ENCODE data around the gene HSDL1.

The HSDL1 gene

GRCh38 chr16:84176192-84177053, 31.4 kb upstream of the HSDL1 start:
- DNase-seq (ENCODE audit: low read depth, low spot score): no peak

GRCh38 chr16:84175350-84176081, 30.5 kb upstream of the HSDL1 start:
- no peak for DNase-seq (ENCODE audit: low read depth, low spot score)

GRCh38 chr16:84174396-84174795, 29.4 kb upstream of the HSDL1 start:
- DNase-seq (ENCODE audit: low read depth, low spot score): no peak

- DNase-seq (ENCODE audit: low read depth, low spot score): no peak
These were observed 24.9 kb upstream of the HSDL1 start for GRCh38 chr16:84169765-84170310.

GRCh38 chr16:84166796-84167695, 22.1 kb upstream of the HSDL1 start:
- DNase-seq (ENCODE audit: low read depth, low spot score): no peak

- no peak for DNase-seq (ENCODE audit: low read depth, low spot score)
These were observed 20.8 kb upstream of the HSDL1 start for GRCh38 chr16:84165746-84166145.

DNA sequence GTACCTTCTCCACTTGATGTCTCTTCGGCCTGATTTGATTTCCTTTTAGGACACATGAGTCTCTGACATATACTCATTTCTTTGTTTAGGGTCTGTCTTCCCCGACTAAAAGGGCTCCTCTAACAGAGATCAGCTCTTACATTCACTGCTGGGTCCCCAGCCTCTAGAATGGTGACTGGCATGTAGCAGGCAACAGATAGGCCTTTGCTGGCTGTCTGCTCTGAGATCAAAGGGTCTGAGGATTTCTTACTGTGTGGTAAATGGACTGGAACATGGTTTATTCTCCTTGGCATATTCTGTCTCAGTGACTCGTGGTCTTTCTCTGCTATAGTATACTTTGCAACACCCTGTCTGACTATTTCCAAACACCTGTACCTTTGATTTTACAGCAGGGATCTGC, 16.8 kb upstream of the HSDL1 start:
- no peak for DNase-seq (ENCODE audit: low read depth, low spot score)

GRCh38 chr16:84161037-84161436, 16.1 kb upstream of the HSDL1 start:
- DNase-seq (ENCODE audit: low read depth, low spot score): no peak

- DNase-seq (ENCODE audit: low read depth, low spot score): no peak
These were observed 14.8 kb upstream of the HSDL1 start for GRCh38 chr16:84159800-84160199.

- DNase-seq (ENCODE audit: low read depth, low spot score): no peak
These were observed 14.0 kb upstream of the HSDL1 start for GRCh38 chr16:84159007-84159406.

DNA sequence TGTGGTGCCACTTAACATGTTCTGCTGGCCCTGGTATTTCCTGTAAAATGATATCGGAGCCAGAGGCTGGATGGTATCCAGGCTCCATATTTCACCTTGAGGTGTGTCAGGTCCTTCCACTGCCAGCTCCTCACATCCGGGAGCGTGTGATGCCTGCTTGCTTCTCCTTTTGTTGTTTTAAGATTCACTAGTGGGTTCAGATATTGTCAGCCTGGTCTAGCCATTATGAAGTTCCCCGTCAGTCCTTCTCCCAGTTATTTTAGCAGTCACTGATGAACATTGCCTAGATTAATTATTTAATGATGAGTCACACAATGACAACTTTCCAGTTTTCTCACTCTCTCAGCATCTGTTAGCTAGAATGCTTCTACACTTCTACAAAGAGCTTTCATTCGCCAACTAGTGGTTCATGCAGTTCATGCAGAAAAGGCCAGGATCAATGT, 11.4 kb upstream of the HSDL1 start:
- DNase-seq (ENCODE audit: low read depth, low spot score): no peak

DNA sequence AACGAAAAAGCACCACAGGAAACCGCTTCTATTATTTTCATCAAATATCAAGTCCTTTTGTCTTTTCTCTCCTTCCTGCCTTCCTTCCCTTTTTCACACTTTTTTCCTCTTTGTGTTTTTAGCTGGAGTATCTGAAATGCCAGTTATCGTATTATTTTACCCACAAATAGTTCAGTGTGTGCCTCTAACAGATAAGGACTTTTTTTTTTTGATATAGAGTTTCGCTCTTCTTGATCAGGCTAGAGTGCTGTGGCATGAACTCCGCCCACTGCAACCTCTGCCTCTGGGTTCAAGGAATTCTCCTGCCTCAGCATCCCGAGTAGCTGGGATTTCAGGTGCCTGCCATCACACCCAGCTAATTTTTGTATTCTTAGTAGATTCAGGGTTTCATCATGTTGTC, 10.8 kb upstream of the HSDL1 start:
- no peak for DNase-seq (ENCODE audit: low read depth, low spot score)

DNA sequence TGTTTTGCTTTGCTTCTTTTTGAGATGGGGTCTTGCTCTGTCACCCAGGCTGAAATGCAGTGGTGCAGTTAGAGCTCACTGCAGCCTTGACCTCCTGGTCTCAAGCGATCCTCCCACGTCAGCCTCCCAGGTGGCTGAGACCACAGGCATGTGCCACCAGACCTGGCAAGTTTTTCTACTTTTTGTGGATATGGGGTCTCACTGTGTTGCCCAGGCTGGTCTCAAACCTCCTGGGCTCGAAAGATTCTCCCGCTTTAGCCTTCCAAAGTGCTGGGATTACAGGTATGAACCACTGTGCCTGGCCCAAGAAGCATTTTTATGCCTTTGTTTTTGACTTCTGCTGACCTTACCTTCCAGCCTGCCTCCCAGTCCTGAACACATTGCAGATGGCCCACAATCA, 10.2 kb upstream of the HSDL1 start:
- DNase-seq (ENCODE audit: low read depth, low spot score): no peak

- DNase-seq (ENCODE audit: low read depth, low spot score): no peak
These were observed 8.8 kb upstream of the HSDL1 start for GRCh38 chr16:84153660-84154214.

GRCh38 chr16:84150926-84151325, 5.9 kb upstream of the HSDL1 start:
- DNase-seq (ENCODE audit: low read depth, low spot score): no peak

GRCh38 chr16:84144209-84144858, 643 bp downstream of the HSDL1 start:
- no peak for DNase-seq (ENCODE audit: low read depth, low spot score)

DNA sequence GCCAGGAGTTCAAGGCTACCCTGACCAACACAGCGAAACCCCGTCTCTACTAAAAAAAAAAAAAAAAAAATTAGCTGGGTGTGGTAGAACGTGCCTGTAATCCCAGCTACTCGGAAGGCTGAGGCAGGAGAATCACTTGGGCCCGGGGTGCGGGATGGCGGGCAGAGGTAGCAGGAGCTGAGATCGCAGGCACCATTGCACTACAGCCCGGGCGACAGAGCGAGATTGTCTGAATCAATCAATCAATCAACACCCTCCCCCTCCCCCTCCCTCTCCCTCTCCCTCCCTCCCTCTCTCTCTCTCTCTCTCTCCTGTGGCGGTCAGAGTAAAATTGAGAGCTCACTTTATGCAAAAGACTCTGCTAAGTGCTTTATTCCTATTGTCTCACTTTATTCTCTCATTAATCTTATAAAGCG, 1.2 kb downstream of the HSDL1 start:
- DNase-seq (ENCODE audit: low read depth, low spot score): no peak

GRCh38 chr16:84143081-84143480, 1.9 kb downstream of the HSDL1 start:
- no peak for DNase-seq (ENCODE audit: low read depth, low spot score)

DNA sequence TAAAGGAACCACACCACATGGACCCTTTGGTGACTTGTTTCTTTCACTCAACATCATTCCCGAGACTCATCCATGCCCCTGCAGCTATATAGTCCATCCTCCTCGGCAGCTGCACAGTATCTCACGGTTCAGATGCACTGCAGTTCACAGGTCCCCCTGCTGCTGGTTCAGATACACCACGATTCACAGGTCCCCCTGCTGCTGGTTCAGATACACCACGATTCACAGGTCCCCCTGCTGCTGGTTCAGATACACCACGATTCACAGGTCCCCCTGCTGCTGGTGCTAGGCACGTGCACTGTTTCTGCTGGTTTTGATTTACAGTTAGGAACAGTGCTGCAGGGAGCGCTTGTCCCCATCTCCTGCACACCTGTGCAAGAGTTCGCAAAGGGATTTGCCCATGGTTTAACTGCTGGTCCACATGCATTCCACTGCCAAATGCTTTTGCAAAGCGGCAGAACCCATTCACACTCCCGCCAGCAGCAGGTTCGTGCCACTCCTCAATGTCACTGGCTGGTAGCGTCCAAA, 3.8 kb downstream of the HSDL1 start:
- DNase-seq (ENCODE audit: low read depth, low spot score): no peak

- DNase-seq (ENCODE audit: low read depth, low spot score): no peak
These were observed 5.2 kb downstream of the HSDL1 start for GRCh38 chr16:84139628-84140258.

All from activated naive CD8-positive, alpha-beta T cell treated with anti-CD3 and anti-CD28 coated beads, Interleukin-2, amount 50 U/mL, for 16 hours (primary cell).